ENCODE results near the gene NTRK3. TPM values are rescaled to one million over a fixed set of nuclear protein-coding genes. Genes with fewer than 3 reads are reported as not detected.

NTRK3 gene
- total and polyA plus RNA-seq, 2 of the 13 experiments (the other 11 are each of a cell fraction or from before 2014, with no cell fraction given): not detected

DNA sequence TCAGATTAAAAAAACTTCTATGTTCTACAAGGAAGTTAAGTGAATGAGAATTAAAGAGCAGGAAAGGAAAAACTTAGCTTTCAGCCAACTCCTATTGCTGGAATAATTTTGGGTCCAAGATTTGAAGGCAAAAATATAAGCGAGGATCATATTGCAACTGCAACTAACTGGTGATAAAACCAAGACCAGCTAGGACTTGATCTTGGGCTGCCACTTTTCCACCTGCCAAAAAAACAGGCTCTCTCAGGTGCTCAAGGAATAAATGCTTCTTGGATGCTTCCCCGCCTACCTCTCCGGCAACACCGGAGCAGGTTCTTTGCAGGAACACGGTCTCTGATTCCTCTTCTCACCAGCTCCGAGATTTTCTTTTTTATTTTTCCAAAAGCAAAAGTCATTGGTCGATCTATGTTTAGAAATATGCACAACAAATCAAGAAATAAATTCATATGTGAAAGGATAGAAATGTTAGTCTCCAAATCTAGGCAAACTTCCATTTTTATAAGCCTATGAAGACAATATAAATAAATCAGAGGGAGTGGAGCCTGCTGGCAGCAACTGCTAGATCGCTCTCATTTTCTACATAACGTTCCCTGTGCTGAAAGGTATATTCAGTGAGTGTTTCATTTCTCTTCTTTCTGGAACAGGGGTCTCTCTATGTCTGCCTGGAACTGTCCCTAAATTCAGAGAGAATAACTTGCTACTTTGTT is 241.9 kb downstream of the NTRK3 start (continued):
- TF ChIP-seq, protein P1, sequence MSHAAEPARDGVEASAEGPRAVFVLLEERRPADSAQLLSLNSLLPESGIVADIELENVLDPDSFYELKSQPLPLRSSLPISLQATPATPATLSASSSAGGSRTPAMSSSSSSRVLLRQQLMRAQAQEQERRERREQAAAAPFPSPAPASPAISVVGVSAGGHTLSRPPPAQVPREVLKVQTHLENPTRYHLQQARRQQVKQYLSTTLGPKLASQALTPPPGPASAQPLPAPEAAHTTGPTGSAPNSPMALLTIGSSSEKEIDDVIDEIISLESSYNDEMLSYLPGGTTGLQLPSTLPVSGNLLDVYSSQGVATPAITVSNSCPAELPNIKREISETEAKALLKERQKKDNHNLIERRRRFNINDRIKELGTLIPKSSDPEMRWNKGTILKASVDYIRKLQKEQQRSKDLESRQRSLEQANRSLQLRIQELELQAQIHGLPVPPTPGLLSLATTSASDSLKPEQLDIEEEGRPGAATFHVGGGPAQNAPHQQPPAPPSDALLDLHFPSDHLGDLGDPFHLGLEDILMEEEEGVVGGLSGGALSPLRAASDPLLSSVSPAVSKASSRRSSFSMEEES (CRISPR knock-in tag; IDR thresholded peaks at IDR 0.05): no peak
- TF ChIP-seq KMT2B (CRISPR knock-in tag; IDR thresholded peaks at IDR 0.05): no peak
- TF ChIP-seq ZNF382 (CRISPR knock-in tag; IDR thresholded peaks at IDR 0.05; ENCODE audit: borderline replicate concordance): no peak
- no peak for TF ChIP-seq ZBTB1 (CRISPR knock-in tag; IDR thresholded peaks at IDR 0.05; ENCODE audit: borderline replicate concordance)
- no peak for TF ChIP-seq ZNF7 (CRISPR knock-in tag; IDR thresholded peaks at IDR 0.05)
- TF ChIP-seq, protein P2, sequence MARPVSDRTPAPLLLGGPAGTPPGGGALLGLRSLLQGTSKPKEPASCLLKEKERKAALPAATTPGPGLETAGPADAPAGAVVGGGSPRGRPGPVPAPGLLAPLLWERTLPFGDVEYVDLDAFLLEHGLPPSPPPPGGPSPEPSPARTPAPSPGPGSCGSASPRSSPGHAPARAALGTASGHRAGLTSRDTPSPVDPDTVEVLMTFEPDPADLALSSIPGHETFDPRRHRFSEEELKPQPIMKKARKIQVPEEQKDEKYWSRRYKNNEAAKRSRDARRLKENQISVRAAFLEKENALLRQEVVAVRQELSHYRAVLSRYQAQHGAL (CRISPR knock-in tag; IDR thresholded peaks at IDR 0.05; ENCODE audit: not compliant biosample characterization): no peak
- TF ChIP-seq, protein P3, sequence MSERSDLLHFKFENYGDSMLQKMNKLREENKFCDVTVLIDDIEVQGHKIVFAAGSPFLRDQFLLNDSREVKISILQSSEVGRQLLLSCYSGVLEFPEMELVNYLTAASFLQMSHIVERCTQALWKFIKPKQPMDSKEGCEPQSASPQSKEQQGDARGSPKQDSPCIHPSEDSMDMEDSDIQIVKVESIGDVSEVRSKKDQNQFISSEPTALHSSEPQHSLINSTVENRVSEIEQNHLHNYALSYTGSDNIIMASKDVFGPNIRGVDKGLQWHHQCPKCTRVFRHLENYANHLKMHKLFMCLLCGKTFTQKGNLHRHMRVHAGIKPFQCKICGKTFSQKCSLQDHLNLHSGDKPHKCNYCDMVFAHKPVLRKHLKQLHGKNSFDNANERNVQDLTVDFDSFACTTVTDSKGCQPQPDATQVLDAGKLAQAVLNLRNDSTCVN (CRISPR knock-in tag; IDR thresholded peaks at IDR 0.05; ENCODE audit: borderline replicate concordance): no peak

DNA sequence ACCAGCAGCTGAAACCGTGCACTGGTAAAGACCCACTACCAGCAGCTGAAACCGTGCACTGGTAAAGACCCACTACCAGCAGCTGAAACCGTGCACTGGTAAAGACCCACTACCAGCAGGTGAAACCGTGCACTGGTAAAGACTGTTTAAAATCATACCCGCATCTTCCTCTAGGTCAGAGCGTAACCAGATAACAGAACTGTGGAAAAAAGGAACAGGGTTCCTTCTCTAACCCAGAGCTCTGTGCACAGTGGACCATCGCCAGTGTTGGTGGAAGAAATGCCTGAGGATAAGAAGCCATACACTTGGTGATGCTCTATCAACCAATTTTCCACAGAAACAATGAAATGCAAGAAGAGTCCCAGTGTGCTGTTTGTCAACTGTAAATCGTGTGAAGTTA is 243.4 kb downstream of the NTRK3 start:
- Histone ChIP-seq H3K4me2 (ENCODE audit: low read depth, low read length) (no peak overlapping the region), H2AFZ (ENCODE audit: low read length) (no peak overlapping the region), H3K27me3 (ENCODE audit: control insufficient read depth in 1 of 2, insufficient read depth in 2 of 2, low read length in 2 of 2) (no peaks in the 10 kb centered on the region), H3K79me2 (ENCODE audit: insufficient read depth, low read length) (no peaks in the 10 kb centered on the region), H4K20me1 (ENCODE audit: insufficient read depth, low read length) (no peaks in the 10 kb centered on the region), H3K4me3 (replicated peaks in 1 of 3; ENCODE audit: insufficient read depth in 1 of 3, low read depth in 2 of 3, low read length in 3 of 3) (no peak overlapping the region), H3K9me3 (ENCODE audit: low read length) (no peaks in the 10 kb centered on the region), H3K36me3 (replicated peaks in 1 of 2; ENCODE audit: control insufficient read depth in 1 of 2, insufficient read depth in 2 of 2, low read length in 2 of 2) (no peaks in the 10 kb centered on the region), H3K9ac (ENCODE audit: insufficient read depth, low read depth, low read length) (no peak overlapping the region), H3K27ac (ENCODE audit: extremely low read length, insufficient read depth, low read length) (no peak overlapping the region), H3K4me1 (ENCODE audit: insufficient read depth, low read length) (no peaks in the 10 kb centered on the region)
- intact Hi-C loops (cut with micrococcal nuclease; ENCODE audit: unreplicated experiment) (no loop called here), in situ Hi-C loops (cut with HindIII; ENCODE audit: extremely low pct_ligation_motif_present, low pct_unique_long_range_greater_than_20kb) (no loop called here)
- CTCF ChIA-PET (ENCODE audit: low intra/inter-chr PET ratio, low total read pairs): no interaction called here
- no peak for ATAC-seq
- POLR2A ChIA-PET: no interaction called here
- no peak for FAIRE-seq
- BruUV-seq (replicated peaks): no TSS peak
- no peak for DNase-seq (ENCODE audit: low spot score)
- 3% methylated on average over 6 of the region's 8 CpGs for WGBS (ENCODE audit: low lambda C conversion rate)
- TF ChIP-seq ZNF501 (CRISPR knock-in tag; IDR thresholded peaks at IDR 0.05) (no peak), MEIS2 (CRISPR knock-in tag; IDR thresholded peaks at IDR 0.05) (no peak), CREB1 (IDR thresholded peaks at IDR 0.05) (no peak), CREB1 (CRISPR knock-in tag; IDR thresholded peaks at IDR 0.05) (no peak), PAF1 (CRISPR knock-in tag; IDR thresholded peaks at IDR 0.05) (no peak), U2AF1 (optimal IDR thresholded peaks at IDR 0.05; ENCODE audit: low read depth, low read length) (no peak), FOXK1 (CRISPR knock-in tag; IDR thresholded peaks at IDR 0.05; ENCODE audit: borderline replicate concordance, low read depth) (no peak), STAG1 (CRISPR knock-in tag; IDR thresholded peaks at IDR 0.05) (no peak), ZNF607 (CRISPR knock-in tag; IDR thresholded peaks at IDR 0.05; ENCODE audit: borderline replicate concordance) (no peak), REXO4 (CRISPR knock-in tag; IDR thresholded peaks at IDR 0.05; ENCODE audit: borderline replicate concordance) (no peak)
- TF ChIP-seq, protein P4, sequence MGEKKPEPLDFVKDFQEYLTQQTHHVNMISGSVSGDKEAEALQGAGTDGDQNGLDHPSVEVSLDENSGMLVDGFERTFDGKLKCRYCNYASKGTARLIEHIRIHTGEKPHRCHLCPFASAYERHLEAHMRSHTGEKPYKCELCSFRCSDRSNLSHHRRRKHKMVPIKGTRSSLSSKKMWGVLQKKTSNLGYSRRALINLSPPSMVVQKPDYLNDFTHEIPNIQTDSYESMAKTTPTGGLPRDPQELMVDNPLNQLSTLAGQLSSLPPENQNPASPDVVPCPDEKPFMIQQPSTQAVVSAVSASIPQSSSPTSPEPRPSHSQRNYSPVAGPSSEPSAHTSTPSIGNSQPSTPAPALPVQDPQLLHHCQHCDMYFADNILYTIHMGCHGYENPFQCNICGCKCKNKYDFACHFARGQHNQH (CRISPR knock-in tag; IDR thresholded peaks at IDR 0.05): no peak
- TF ChIP-seq, protein P5, sequence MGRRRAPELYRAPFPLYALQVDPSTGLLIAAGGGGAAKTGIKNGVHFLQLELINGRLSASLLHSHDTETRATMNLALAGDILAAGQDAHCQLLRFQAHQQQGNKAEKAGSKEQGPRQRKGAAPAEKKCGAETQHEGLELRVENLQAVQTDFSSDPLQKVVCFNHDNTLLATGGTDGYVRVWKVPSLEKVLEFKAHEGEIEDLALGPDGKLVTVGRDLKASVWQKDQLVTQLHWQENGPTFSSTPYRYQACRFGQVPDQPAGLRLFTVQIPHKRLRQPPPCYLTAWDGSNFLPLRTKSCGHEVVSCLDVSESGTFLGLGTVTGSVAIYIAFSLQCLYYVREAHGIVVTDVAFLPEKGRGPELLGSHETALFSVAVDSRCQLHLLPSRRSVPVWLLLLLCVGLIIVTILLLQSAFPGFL (CRISPR knock-in tag; IDR thresholded peaks at IDR 0.05): no peak
